ENCODE measurements around the gene RRAS2. TPM values are rescaled to one million over a fixed set of nuclear protein-coding genes. Genes with fewer than 3 reads are reported as not detected.

Gene RRAS2
- total RNA-seq, 1 experiment from 2014 or later = 128 TPM

DNA sequence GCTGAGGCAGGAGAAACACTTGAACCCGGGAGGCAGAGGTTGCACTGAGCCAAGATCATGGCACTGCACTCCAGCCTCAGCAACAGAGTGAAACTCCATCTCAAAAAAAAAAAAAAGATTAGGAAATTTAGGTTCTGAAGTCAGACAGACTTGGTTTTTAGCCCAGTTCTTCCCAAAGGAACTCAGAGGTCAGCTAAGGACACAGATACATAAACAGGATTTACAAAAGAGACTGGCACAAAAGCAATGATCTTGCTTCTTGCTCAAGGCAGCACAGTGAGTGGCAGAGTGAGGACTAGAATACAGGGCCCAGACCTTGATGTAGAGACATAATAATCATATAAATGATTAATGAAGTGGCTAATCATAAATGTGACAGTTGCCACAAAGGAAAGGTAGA, 25.4 kb upstream of the RRAS2 start:
- Mint-ChIP-seq H3K27me3 (ENCODE audit: insufficient read depth, unreplicated experiment) (no peaks in the 10 kb centered on the region), H3K4me3 (ENCODE audit: unreplicated experiment) (no peak overlapping the region), H3K9me3 (ENCODE audit: unreplicated experiment) (no peaks in the 10 kb centered on the region), H3K36me3 (ENCODE audit: insufficient read depth, unreplicated experiment) (peaks cover 4% of the 10 kb centered on the region), H3K4me1 (ENCODE audit: insufficient read depth, unreplicated experiment) (peaks cover 4% of the 10 kb centered on the region), H3K27ac (ENCODE audit: low read depth, unreplicated experiment) (no peak overlapping the region)
- BruUV-seq (replicated peaks) = no TSS peak
- intact Hi-C loops (cut with micrococcal nuclease) = no loop called here
- ChIA-PET CTCF (interaction anchor here (0.9 kb wide), 1 partner anchor 76 kb away, joined by 3 read pairs; no protein-coding TSS in a partner anchor), POLR2A (interaction anchor here (0.6 to 1.1 kb wide), 2 partner anchors 10 to 25 kb away, joined by 3 to 4 read pairs; no protein-coding TSS in a partner anchor)
- TF ChIP-seq CTCF (IDR thresholded peaks at IDR 0.05; ENCODE audit: unreplicated experiment) = no peak
- DNase-seq (ENCODE audit: unreplicated experiment) = no peak

- CTCF ChIA-PET = interaction anchor here (0.7 to 9.4 kb wide), 2 partner anchors 24 to 37 kb away, joined by 3 to 46 read pairs; no protein-coding TSS in a partner anchor
Measured at GRCh38 chr11:14381968-14382367, 23.0 kb upstream of the RRAS2 start.

GRCh38 chr11:14380947-14381561, 22.1 kb upstream of the RRAS2 start:
- Mint-ChIP-seq H3K4me3 (ENCODE audit: unreplicated experiment) (peak overlapping the region; percentile 76), H3K36me3 (ENCODE audit: insufficient read depth, unreplicated experiment) (no peaks in the 10 kb centered on the region), H3K4me1 (ENCODE audit: insufficient read depth, unreplicated experiment) (peaks cover 15% of the 10 kb centered on the region), H3K27ac (ENCODE audit: low read depth, unreplicated experiment) (peak overlapping the region; percentile 75), H3K9me3 (ENCODE audit: unreplicated experiment) (no peaks in the 10 kb centered on the region), H3K27me3 (ENCODE audit: insufficient read depth, unreplicated experiment) (no peaks in the 10 kb centered on the region)
- no peak for TF ChIP-seq CTCF (IDR thresholded peaks at IDR 0.05; ENCODE audit: unreplicated experiment)
- POLR2A ChIA-PET = interaction anchor here (0.5 to 1.8 kb wide), 17 partner anchors 15 to 118 kb away, joined by 3 to 13 read pairs (median 3); no protein-coding TSS in a partner anchor
- intact Hi-C loops (cut with micrococcal nuclease) = loop anchor here (2.0 kb wide), 1 partner anchor 74 kb away; no protein-coding TSS in a partner anchor
- BruUV-seq (replicated peaks) = no TSS peak
- CTCF ChIA-PET = interaction anchor here (0.5 to 9.4 kb wide), 9 partner anchors 14 to 394 kb away, joined by 3 to 46 read pairs (median 3); partner anchors contain the start of gene RRAS2
- DNase-seq (ENCODE audit: unreplicated experiment) = peak; percentile 73

More at GRCh38 chr11:14381968-14382367, 23.0 kb upstream of the RRAS2 start:
- POLR2A ChIA-PET = interaction anchor here (1.0 to 1.8 kb wide), 10 partner anchors 14 to 61 kb away, joined by 3 to 13 read pairs (median 4); no protein-coding TSS in a partner anchor
- H3K36me3 Mint-ChIP-seq (ENCODE audit: insufficient read depth, unreplicated experiment) = peaks cover 4% of the 10 kb centered on the region
- H3K4me3 Mint-ChIP-seq (ENCODE audit: unreplicated experiment) = no peak overlapping the region
- TF ChIP-seq CTCF (IDR thresholded peaks at IDR 0.05; ENCODE audit: unreplicated experiment) = no peak
- H3K27me3 Mint-ChIP-seq (ENCODE audit: insufficient read depth, unreplicated experiment) = no peaks in the 10 kb centered on the region
- peaks cover 11% of the 10 kb centered on the region for H3K4me1 Mint-ChIP-seq (ENCODE audit: insufficient read depth, unreplicated experiment)
- DNase-seq (ENCODE audit: unreplicated experiment) = no peak
- H3K9me3 Mint-ChIP-seq (ENCODE audit: unreplicated experiment) = no peaks in the 10 kb centered on the region
- no peak overlapping the region for H3K27ac Mint-ChIP-seq (ENCODE audit: low read depth, unreplicated experiment)
- intact Hi-C loops (cut with micrococcal nuclease) = loop anchor here (2.0 kb wide), 1 partner anchor 73 kb away; no protein-coding TSS in a partner anchor
- BruUV-seq (replicated peaks) = no TSS peak
